HPDE6-E6E7 (cell line): ENCODE results near the gene SYT17.

Source experiments
- DNase-seq: peaks from one replicate; pipeline ENCODE4 v3.0.0; 2011; ENCODE audit warnings: missing footprints; ENCODE audit errors: extremely low spot score

The SYT17 gene

DNA sequence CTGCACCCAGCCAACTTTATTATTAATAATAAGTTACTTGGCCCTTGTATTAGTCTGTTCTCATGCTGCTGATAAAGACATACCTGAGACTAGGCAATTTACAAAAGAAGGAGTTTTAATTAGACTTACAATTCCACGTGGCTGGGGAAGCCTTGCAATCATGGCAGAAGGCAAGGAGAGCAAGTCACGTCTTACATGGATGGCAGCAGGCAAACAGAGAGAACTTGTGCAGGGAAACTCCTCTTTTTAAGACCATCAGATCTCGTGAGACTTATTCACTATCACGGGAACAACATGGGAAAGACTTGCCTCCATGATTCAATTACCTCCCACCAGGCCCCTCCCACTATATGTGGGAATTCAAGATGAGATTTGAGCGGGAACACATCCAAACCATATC, 47.7 kb downstream of the SYT17 start:
- no peak for DNase-seq

DNA sequence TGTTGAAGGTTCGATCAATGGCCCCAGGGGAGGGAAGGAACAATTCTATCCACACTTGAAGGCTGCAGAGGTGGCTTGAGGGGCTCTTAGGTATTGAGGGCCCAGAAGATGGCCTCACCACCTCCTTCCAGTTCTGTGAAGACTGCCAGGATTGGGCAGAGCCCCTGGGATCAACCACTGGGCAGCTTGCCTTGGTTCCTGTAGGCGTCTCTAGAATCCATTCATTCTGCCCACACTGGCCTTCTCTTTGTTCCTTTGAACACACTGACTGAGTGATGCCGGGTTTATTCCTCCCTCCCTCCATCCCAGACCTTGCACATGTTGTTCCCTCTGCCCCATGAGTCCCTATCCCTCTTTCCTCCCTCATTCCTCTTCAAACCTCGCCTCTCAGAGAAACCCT, 50.5 kb downstream of the SYT17 start:
- no peak for DNase-seq

DNA sequence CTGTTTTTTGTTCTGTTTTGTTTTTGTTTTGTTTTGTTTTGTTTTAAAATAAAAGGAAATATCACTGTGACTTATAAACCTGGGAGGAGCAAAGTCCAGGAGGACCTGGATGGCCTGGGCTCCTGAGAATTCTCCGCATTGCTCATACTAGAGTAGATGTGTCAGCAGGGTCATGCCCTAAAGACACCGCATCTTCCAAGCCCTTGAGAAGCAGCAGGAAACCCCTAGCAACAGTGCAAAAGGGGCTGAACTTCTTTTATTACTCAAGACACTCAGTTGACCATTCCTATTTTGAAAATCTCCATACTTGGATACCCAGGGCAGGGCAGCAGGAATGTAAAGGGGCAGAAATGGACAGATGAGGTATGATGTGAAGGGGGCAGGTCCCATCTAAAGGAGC, 51.8 kb downstream of the SYT17 start:
- no peak for DNase-seq

DNA sequence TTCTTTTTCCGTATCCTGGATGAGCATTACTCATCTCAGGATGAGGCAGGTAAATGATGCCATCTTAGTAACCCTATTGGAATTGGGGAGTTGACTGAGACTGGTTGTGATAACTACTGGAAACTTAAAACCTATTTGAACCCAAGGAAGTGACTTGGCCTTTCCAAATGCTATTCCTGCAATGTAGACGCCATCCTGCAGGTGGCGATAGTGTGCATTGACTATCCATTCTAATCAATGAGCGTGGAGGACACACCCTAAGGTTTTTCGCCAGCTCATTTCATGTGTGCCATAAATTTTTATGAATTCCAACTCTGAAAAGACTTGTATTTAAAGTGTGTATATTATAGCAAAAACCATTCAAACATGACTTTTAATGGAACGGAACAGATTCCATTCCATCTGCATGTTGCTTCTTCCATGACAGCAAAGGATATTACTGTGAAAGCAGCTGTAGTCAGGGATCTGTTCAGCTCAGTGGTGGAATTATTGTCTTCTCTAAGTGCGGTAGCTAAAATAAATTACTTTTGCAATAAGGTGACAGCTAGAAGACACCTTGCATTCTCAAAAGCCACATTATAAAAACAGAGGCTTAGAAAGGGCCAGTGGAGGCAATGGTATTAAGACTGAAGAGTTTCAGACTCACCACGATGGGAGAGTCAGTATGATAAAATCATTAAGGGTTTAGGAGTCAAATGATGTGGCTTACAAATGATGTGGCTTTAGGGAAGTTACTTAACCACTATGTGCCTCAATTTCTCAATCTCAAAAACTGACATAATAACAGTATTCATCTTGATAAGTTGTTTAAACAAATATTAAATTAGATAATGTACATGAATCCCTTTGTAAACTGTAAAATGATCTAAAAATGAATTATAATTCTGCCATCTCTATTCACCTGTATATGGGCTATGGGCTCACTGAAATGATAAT, 55.5 kb downstream of the SYT17 start:
- no peak for DNase-seq

DNA sequence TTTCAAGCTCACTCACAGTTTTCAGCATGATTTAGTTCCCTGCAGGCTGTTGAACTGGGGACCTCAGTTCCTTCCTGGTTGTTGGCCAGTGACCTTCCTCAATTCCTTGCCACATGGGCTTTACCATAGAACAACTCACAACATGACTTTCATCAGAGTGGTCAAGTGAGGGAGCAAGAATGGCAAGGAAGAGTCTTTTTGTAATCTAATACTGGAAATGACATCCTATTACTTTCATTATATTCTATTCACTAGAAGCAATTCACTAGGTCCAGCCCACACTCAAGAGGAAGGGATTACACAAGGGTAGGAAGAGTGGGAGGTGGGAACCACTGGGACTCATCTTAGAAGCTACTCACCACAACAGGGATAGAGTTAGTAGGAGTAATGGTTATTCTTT, 57.6 kb downstream of the SYT17 start:
- no peak for DNase-seq

DNA sequence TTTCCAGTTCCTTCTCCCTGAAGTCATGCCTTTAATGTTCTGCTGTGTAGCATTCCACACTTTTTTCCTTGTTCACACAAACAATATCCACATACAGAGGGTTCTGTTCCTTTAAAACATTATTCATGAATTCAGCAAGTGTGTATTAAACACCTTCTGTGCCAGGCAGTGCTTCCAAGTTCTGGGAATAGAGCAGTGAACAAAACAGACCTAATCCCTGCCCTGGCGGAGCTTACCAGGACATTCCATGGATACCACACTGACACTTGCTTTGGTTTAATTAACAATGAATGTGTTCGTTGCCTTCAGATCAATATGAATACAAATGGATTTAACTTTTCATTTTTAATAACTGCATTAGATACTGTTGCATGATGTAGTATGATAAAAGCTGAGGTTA, 59.6 kb downstream of the SYT17 start:
- no peak for DNase-seq

DNA sequence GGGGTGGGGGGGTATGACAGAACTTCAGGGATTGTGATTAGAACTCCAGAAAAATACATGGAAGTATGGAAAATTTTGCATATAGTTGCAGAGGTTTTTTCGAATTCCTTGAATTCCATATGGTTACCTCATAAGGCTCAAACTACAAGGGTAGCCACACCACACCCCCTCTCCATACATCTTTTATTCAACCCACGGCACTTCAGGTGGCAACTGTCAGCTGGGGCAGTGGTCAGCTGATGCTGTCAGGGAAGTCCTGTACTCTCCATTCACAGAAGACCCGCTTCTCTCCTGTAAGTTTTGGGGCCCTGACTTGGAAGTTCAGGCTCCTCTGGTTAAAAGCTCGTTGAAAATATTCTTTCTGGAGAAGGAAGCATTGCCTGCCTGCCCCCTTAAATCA, 60.0 kb downstream of the SYT17 start:
- no peak for DNase-seq

DNA sequence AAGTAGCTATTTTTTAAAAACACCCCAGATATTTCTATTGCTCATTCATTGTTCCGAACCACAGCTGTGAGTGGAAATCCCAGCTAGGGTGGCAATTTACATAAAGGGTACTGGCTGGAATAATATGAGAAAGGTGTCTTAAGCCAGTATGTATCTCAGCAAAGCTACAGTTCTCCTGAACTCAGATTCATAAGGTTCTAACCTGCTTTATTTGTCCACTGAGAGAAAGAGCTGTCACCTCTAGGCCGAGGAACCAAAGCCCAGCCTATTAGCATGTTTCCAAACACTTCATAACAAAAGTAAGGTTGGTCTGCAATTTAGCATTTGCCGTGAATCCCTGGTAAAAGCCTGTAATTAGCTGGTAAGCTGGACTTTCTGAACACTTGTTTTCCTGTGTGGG, 60.5 kb downstream of the SYT17 start:
- no peak for DNase-seq

DNA sequence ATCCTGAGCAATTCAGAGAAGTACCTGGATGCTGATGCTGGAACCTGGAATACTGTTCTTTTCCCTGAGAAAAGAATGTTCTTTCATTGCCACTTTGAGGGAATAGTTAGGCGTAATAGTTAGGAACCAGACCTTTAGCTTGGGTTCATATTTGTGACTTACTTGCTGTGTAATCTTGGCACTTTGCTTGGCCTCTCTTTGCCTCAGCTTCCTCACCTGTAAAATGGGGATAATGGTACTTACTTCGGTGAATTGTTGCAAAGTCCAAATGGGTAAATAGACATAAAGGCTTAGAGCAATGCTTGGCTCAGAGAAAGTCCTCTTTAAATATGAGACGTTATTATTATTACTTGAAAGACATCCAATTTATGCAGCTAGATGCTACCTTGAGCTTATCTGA, 62.5 kb downstream of the SYT17 start:
- no peak for DNase-seq

DNA sequence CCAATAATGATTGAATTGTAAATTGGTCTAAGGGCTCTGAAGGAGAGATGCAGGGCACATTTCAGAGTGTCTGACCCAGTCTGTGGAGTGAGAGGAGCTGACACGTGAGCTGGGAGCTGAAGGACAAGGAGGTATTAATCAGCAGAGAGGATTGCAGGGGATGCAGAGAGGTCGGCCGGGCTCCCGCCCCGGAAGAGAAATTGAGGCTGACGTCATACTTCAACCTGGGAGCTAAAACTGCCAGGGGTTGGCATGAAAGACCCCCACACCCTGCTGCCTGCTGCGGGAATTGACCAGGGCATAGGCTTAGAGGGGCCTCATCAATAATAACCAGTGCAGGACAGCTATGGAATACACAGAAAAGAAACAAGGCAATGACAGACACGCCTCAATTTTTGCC, 63.8 kb downstream of the SYT17 start:
- DNase-seq = no peak

DNA sequence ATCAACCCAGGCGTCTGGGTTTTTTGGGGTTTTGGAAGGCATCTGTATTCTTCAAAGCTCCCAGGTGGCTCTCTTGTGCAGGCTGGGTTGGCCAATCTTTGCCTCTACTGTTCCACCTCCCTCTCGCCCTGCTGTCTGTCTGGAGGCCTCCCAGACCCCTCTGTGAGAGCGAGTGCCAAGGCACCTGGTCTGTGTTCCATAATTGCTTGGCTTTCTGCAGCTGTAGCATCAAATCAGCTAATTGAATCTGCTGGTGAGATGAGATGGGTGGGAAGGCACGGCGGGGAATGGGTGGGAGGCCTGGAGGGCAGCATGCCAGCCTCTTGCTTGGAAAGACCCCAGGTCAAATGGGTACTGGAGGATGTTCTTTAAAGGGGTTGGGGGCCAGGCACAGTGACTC, 64.9 kb downstream of the SYT17 start:
- no peak for DNase-seq

DNA sequence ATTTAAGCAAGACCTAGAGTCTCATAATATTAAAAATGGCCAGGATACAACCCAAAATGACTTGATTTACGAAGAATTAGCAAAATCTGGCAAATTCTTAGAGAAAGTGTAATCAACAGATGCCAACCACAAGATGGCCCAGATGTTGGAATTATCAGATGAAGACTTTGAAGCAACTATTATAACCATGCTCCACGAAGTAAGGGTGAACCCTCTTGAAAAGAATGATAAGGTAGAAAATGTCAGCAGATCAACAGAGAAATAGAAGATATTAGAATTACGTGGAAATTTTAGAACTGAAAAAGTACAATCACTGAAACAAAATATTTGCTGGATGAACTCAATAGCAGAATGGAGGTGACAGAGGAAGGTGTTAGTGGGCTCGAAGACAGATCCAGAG, 67.4 kb downstream of the SYT17 start:
- no peak for DNase-seq

DNA sequence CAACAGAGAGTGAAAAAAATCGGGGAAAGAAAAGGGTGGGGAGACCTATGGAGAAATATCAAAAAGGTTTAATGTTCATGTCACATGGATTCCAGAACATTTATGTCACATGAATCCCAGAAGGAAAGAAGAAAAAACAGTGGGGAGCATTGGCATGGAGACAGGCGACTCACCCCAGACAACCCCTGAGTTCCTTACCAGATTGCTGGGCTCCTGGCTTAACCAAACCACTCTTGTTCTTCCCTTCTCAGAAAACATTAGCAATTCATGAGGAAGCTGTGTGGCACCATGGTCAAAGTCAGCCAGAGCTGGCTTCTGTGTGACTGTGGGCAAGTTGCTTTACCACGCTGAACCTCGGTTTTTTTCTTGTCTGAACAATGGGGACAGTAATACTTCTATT, 67.8 kb downstream of the SYT17 start:
- no peak for DNase-seq

DNA sequence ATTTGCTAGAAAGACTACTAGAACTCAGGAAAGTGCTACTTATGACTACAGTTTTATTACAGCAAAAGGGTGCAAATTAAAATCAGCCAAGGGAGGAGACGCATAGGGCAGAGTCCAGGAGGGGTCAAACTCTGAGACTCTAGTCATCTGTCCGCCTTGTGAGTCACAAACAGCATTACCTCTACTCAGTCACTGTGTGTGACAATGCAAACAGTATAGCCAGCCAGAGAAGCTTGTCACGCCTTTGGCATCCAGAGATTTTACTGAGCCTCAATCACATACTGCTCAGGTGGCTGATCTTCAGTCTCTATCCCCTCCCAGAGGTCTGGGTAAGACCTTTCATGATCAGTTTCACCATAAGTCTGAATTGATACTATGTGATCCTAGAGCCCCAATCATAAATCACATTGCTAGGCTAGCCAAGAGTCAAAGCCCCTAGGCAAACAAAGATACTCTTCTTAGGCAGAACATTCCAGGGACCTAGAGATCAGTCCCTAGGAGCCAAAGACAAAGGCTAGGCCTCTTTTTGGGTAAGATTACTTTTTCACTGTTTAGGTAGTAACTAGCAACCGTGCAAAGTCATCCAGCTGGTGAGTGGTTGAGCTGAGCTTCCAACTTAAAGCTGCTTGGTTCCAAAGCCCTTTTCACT, 68.6 kb downstream of the SYT17 start:
- no peak for DNase-seq

DNA sequence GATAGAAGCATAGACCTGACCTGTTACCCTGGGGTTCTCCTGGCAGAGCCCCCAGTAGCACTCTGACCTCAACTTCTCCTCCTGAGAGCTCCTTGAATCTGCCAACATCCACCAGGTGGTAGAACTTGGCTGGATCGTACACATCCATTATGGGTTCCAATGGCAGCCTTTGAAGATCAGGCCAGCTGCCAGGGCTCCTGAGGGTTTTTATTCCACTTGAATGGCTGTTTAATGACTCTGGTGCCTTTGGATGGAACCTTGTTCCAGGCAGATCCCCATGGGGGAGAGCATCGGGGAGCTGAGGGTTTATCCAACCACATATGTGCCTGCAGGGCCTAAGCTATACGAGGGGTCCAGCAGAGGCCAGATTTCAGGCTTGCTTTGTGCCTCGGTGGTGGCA, 70.4 kb downstream of the SYT17 start:
- DNase-seq = no peak

DNA sequence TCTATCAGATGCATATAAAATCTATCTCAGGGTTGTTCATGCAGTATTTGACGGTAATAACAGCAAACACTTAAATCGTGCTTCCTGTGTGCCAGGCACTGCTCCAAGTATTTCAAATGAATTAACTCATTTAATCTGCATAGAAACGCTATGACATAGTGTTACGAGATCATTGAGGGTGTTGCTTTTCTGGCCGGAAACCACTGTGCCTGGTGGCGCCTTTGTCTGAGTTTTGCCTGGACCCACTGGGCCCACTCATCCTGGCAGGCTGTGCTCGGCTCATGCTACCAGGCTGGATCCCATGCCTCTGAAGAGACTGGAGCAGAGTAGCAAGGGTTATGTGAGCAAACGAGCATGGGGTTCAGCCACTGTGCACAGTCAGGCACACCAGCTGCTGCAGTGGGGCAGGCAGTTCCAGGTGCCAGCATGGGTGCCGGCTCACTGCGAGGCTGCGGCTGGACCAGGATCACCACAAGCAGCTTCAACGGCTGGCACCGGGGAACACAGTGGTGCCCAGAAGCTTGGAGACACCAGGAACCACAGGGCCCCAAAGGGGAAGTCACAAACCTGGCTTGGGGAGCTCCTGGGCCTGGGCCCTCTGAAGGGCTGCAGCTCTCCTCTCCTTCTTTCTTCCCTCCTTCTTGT, 71.6 kb downstream of the SYT17 start:
- DNase-seq = no peak

DNA sequence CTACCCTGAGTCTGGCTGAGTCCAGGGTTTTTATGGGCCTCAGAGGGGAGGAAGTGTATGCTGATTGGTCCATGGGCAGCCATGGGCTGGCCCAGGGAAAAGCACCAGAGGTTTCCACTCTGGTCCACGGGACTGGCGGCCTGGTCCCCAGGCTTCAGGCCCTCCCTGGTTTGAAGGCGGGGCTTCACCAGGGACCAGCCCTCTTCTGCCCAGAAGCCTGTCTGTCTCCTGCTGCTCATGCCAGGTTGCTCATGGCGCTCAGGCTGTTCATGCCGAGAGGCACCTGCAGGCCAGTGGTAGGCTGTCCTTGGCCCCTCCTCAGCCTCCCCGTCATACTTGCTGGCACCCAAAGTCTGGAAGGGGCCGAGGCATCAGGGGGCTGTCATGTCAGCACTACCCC, 72.5 kb downstream of the SYT17 start:
- DNase-seq = no peak

DNA sequence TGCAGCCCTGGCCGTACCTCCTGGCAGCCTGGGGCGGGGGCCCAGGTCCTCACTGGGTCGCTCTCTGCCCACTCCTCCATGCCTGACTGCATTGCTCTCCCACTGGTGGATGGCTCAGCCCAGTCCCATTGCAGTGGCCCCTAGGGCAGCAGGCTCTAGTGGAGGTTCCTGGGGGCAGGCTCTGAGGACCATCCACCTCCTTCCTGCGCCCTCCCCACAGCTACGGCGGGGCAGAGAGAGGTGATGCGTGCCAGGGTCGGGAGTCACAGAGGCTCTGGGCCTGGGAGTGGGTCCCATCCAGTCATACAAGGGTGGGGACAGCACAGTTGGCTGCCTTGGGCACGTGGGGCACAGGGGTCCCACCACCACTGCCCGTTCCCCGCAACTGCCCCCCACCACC, 73.5 kb downstream of the SYT17 start:
- no peak for DNase-seq

DNA sequence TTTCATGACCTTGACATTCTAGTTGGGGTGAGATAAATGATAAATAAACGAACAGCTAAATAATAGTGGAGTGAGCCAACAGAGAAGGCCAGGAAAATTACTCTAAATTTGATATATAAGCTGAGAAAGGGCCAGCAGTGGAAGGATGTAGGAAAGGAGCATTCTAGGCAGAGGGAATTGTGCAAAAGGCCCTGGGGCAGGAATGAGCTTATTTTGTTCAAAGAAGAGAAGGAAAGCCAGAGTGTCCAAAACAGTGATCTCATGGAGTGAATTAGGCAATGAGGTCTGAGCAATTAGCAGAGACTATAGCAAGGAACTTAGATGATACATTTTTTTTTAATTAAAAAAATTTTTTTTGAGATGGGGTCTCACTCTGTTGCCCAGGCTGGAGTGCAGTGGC, 74.1 kb downstream of the SYT17 start:
- no peak for DNase-seq

DNA sequence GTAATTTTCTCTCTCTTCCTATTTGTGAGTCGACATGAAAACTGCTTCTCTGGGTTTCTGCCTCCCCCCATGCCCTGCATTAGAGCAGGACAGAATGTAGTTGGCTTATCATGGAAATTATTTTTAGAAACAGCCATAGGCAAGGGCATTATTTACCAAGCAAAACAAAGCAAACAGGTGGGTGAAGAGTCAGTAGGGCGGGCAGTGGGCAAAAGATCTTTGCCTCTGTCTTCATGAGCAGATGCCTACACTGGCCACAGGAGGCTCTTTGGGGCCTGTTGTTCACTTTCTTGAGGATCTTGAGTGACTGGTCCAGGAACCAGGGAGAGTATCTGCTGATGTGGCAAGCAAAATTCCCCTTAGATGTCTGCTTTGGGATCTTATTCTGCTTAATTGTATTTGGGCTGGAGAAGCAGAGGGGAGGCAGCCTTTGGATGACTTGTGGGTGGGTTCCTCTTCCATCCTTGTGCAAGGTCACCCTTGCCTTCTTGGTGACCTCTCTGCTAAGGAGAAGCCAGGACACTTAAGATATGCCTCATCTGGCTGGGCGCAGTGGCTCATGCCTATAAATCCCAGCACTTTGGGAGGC, 75.0 kb downstream of the SYT17 start:
- DNase-seq = no peak

DNA sequence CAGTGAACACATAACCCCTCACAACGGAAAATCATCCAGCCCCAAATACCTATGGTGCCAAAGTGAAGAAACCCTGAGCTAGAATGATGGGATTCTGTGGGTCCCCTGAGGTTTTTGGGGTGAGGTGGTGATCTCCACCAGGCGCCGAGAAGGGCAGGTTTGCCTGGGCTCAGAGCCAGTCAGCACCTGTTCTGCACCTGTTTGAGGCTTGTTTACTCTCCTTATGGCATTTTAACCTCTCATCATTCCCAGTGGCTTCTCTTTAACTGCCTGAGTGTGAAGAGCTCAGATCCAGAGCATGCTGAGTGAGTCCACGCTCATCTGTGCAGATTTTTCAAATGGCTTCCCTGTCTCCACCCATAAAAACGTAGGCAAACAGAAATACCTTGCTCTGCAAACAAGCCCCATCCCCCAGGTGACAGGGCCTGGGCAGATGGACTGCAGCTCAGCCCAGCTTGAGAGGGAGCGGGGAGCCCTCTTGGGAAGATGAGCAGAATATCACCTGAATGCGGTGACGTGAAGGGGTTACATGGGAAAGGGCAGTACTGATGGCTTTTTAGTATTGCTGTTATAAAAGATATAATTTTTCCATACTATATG, 77.4 kb downstream of the SYT17 start:
- no peak for DNase-seq

DNA sequence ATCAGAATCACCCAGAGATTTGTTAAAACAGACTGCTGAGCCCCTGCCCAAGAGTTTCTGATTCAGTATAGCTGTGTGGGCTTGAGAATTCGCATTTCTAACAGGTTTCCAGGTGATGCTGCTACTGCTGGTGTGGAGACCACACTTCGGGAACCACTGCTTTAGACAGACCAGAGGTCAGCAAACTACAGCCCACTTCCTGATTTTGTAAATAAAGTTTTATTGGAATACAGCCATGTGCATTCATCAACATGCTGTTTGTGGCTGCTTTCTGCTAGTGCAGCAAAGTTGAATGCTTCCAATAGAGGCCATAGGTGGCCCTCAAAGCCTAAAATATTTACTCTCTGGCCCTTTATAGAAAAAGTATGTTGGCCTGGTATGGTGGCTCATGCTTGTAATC, 84.9 kb downstream of the SYT17 start:
- DNase-seq = no peak
